GM12878 (cell line): Measurements from ENCODE around the gene KIF12.

Experiments
- CTCF ChIP-seq, 3 experiments: IDR thresholded peaks in 2 of 3; conservative IDR thresholded peaks in 1 of 3; 2 replicates each; pipeline ENCODE4 v1.5.1; 2011; ENCODE audit warnings: low read depth in 3 of 3, low read length in 3 of 3, mild to moderate bottlenecking in 3 of 3, control low read depth in 2 of 3, moderate library complexity in 2 of 3, inconsistent platforms in 1 of 3, mixed read lengths in 1 of 3; ENCODE audit not compliant: control insufficient read depth in 2 of 3, insufficient read depth in 1 of 3; ENCODE audit errors: extremely low read depth in 1 of 3
- SIN3A ChIP-seq: IDR thresholded peaks from 2 replicates; pipeline ENCODE4 v1.6.1; 2012; ENCODE audit warnings: low read depth, low read length, improper control_type of control experiment

GRCh38 chr9:114098936-114099668 lies at the start of gene KIF12:
- TF ChIP-seq CTCF (IDR thresholded peaks at IDR 0.05 in 2 of 3, conservative IDR thresholded peaks at IDR 0.05 in 1 of 3; ENCODE audit: control insufficient read depth in 2 of 3, extremely low read depth in 1 of 3, insufficient read depth in 1 of 3, low read depth in 3 of 3, low read length in 3 of 3) (no peak), SIN3A (no peak)
